Epithelial cell of proximal tubule (primary cell): Measurements from ENCODE around the gene PALM3. TPM values are rescaled to one million over a fixed set of nuclear protein-coding genes. Genes with fewer than 3 reads are reported as not detected.
"Not testable (repeated sequence)": the region's sequence is repeated elsewhere in the genome, so short reads cannot be mapped to it uniquely, and the experiment has no call there.

ENCODE experiments used
- DNase-seq: peaks from one replicate; pipeline ENCODE4 v3.0.0-alpha.2; 2011; ENCODE audit warnings: low read depth
- H3K4me3 ChIP-seq: 2 replicates; pipeline ENCODE4 v1.5.1; 2011; ENCODE audit warnings: low read depth, mild to moderate bottlenecking, low read length
- total RNA-seq: library from RNA; depleted of rRNA; stranded (reverse); fragments of >200 nt; gene quantifications from 2 replicates; pipeline ENCODE4 v1.2.3, GENCODE V29; 2015
- TF ChIP-seq, protein P1 (sequence below): conservative IDR thresholded peaks from 2 replicates; pipeline ENCODE4 v1.5.1; 2012; ENCODE audit warnings: low read depth, mild to moderate bottlenecking, low read length

PALM3 gene
- total RNA-seq, 1 donor from 2014 or later: 0.17 TPM

DNA sequence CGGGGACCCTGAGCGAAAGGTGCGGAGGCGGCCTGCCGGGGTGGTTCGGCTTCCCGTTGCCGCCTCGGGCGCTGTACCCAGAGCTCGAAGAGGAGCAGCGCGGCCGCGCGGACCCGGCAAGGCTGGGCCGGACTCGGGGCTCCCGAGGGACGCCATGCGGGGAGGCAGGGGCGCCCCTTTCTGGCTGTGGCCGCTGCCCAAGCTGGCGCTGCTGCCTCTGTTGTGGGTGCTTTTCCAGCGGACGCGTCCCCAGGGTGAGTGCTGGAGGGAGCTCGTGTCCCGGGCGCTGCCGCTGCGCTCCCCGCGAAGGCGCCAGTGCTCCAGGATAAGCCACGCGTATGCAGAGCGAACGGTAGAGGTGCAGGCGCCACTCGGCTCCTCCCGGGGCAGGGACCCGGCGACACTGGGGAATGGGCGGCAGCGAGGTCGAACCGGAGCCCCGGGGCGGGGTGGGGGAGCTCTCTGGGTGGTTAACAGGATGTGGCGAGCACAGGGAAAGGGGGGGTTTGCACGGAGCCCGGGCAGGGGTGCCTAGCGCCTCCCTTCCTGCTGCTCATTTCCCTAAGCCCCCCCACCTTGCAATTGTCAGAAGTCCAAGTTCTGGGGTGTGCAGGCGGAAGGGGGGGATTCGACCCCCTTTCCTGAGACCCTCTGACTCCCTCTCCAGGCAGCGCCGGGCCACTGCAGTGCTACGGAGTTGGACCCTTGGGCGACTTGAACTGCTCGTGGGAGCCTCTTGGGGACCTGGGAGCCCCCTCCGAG lies 30.0 kb downstream of the PALM3 start, which contains the start of gene IL27RA:
TSS of gene IL27RA (plus strand) at position 44 of the 762 bp plus-strand sequence. CDS start at position 155, 111 bp downstream.
- TF ChIP-seq, protein P1, sequence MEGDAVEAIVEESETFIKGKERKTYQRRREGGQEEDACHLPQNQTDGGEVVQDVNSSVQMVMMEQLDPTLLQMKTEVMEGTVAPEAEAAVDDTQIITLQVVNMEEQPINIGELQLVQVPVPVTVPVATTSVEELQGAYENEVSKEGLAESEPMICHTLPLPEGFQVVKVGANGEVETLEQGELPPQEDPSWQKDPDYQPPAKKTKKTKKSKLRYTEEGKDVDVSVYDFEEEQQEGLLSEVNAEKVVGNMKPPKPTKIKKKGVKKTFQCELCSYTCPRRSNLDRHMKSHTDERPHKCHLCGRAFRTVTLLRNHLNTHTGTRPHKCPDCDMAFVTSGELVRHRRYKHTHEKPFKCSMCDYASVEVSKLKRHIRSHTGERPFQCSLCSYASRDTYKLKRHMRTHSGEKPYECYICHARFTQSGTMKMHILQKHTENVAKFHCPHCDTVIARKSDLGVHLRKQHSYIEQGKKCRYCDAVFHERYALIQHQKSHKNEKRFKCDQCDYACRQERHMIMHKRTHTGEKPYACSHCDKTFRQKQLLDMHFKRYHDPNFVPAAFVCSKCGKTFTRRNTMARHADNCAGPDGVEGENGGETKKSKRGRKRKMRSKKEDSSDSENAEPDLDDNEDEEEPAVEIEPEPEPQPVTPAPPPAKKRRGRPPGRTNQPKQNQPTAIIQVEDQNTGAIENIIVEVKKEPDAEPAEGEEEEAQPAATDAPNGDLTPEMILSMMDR: peak; percentile 77
- H3K4me3 ChIP-seq: peak within 1 kb of the TSS; percentile 71
- DNase-seq: no peak

DNA sequence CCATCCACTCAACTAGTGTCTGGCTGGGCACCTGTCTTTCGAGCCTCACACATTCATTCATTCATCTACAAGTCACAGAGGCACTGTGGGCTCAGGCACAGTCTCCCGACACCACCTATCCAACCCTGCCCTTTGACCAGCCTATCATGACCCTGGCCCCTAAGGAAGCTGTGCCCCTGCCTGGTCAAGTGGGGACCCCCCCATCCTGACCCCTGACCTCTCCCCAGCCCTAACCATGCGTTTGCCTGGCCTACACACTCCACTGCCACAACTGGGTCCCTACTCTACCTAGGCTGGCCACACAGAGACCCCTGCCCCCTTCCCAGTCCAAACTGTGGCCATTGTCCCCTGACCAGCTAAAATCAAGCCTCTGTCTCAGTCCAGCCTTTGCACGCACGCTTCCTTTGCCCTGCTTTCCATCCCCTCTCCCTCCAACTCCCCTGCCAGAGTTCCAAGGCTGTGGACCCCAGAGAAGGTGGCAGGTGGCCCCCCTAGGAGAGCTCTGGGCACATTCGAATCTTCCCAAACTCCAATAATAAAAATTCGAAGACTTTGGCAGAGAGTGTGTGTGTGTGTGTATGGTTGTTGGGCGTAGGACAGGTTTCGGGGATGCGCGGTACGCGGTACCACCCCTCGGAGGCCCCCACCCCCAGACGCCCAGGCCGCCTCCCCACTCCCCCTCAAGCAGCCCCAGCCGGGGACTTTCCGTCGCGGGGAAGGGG lies 30.7 kb downstream of the PALM3 start:
- TF ChIP-seq, protein P1: no peak
- H3K4me3 ChIP-seq: peak overlapping the region; percentile 71

DNA sequence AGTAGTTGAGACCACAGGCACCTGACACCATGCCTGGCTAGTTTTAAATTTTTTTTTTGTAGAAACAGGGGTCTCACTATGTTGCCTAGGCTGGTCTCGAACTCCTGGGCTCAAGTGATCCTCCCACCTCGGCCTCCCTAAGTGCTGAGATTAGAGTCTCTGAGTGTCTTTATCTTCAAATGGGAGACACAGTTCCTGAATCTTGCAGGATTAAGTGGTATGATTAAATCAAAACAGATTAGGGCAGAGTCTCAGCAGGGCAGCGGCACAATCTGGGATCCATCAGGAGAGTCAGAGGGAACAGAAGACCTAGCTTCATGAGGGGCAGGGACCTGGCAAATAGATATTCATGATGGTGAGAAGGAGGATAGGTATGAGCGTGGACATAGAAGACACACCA lies 33.0 kb downstream of the PALM3 start:
- no peak for DNase-seq
- H3K4me3 ChIP-seq: no peak overlapping the region

More for the DNA sequence above, 30.7 kb downstream of the PALM3 start:
- no peak for DNase-seq

DNA sequence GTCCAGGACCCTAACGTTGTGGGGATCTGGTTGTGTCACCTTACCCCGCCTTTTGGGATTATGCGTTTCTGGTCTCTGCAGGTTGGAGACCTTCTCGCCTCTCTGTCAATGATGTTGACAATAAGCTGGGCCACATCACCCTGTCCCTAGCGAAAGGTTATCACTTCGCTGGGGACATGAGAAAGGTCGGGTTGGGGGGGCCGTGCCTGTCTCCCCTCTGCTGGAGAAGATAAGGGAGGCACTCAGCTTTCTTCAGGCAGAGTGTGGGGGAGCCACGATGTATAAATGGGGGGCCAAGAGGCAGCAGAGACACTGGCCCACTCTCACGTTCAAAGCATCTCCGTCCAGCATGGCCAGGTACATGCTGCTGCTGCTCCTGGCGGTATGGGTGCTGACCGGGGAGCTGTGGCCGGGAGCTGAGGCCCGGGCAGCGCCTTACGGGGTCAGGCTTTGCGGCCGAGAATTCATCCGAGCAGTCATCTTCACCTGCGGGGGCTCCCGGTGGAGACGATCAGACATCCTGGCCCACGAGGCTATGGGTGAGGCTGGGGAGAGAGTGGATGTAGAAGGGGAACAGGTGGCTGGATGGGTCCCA lies 33.9 kb downstream of the PALM3 start, which contains the start of gene RLN3:
TSS of gene RLN3 (plus strand) at position 293 of the 595 bp plus-strand sequence. CDS start at position 350, 57 bp downstream.
- H3K4me3 ChIP-seq: no peak within 1 kb of the TSS
- TF ChIP-seq, protein P1: no peak
- DNase-seq: no peak

More for the DNA sequence above, 33.0 kb downstream of the PALM3 start:
- TF ChIP-seq, protein P1: no peak

DNA sequence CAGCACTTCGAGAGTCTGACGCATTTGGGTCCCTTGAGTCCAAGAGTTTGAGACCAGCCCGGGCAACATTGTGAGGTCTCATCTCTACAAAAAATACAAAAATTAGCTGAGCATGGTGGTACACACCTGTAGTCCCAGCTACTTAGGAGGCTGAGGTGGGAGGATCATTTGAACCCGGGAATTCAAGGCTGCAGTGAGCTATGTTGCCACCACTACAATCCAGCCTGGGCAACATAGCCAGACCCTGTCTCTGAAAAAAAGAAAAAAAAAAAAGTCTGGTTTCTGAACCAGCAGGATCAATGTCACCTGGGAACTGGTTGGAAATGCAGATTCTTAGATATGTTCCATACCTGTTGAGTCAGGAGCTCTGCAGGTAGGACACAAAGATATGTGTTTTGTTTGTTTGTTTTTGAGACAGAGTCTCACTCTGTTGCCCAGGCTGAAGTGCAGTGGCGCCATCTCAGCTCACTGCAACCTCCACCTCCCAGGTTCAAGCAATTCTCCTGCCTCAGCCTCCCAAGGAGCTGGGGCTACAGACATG lies 35.2 kb downstream of the PALM3 start:
- not testable (repeated sequence) for H3K4me3 ChIP-seq, DNase-seq

DNA sequence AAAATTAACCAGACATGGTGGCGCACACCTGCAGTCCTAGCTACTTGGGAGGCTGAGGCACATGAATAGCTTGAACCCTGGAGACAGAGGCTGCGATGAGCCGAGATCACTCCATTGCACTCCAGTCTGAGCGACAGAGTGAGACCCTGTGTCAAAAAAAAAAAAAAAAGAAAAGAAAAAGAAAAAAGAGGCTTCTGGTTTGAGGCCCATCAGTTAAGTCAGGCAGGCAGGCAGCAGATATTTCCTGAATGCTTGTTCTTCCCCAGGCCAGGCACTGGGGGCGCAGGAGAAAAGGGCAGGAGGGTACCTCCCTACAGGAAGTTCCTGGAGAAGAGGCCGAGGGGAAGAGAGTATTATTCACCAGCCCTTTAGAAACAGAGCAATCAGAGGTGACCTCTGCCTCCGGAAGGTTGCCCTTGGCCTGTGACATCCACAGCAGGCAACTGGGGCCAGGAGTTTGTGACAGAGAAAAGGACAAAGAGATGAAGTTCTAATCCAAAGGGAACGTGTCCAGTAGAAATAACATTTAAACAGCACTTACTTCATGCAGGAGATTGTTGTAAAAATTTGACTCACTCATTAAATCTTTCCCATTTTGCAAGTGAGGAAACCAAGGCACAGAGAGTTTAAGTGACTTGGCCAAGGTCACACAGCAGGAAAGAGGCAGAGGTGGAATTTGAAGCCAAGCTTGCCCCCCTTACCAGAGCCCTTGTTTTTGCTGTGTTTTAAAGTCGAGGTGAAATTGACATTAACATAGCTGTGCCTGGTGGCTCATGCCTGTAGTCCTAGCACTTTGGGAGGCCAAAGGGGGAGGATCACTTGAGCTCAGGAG lies 38.3 kb downstream of the PALM3 start:
- no peak overlapping the region for H3K4me3 ChIP-seq
- TF ChIP-seq, protein P1: peak; percentile 64
- no peak for DNase-seq
